ENCODE results near the gene KIF5C. TPM values are rescaled to one million over a fixed set of nuclear protein-coding genes. Genes with fewer than 3 reads are reported as not detected.

Gene KIF5C
- total RNA-seq, 1 donor from 2014 or later = 26.8 TPM

DNA sequence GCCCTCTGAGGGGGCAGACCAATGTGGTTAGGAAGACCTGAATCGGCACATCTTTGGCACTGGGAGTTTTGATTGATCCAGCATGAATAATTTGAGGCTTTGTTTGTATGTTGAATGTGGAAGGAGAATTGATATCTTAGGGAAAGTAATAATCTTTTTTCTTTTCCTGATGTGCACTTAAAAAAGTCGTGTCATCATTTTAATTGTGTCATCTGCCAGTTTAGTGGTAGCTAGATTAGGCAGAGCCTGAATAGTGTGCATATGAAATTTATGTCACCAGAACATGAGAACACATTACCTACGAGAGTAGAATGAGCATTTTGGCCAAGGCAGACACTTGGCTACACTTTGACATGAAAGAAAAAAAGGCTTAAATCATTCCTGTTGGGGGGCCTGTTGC is 79.5 kb downstream of the KIF5C start:
- H3K36me3 Mint-ChIP-seq (ENCODE audit: insufficient read depth) = peaks cover 13% of the 10 kb centered on the region
- no peaks in the 10 kb centered on the region for H3K27me3 Mint-ChIP-seq
- DNase-seq (ENCODE audit: low spot score, unreplicated experiment) = no peak
- TF ChIP-seq, protein P1, sequence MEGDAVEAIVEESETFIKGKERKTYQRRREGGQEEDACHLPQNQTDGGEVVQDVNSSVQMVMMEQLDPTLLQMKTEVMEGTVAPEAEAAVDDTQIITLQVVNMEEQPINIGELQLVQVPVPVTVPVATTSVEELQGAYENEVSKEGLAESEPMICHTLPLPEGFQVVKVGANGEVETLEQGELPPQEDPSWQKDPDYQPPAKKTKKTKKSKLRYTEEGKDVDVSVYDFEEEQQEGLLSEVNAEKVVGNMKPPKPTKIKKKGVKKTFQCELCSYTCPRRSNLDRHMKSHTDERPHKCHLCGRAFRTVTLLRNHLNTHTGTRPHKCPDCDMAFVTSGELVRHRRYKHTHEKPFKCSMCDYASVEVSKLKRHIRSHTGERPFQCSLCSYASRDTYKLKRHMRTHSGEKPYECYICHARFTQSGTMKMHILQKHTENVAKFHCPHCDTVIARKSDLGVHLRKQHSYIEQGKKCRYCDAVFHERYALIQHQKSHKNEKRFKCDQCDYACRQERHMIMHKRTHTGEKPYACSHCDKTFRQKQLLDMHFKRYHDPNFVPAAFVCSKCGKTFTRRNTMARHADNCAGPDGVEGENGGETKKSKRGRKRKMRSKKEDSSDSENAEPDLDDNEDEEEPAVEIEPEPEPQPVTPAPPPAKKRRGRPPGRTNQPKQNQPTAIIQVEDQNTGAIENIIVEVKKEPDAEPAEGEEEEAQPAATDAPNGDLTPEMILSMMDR (IDR thresholded peaks at IDR 0.05; ENCODE audit: unreplicated experiment) = no peak
- H3K4me1 Mint-ChIP-seq (ENCODE audit: low read depth) = peaks cover 5% of the 10 kb centered on the region
- no peak overlapping the region for H3K4me3 Mint-ChIP-seq (ENCODE audit: low read depth)
- no peaks in the 10 kb centered on the region for H3K9me3 Mint-ChIP-seq (ENCODE audit: low read depth)
- H3K27ac Mint-ChIP-seq = peak overlapping the region; percentile 31

- TF ChIP-seq, protein P1 (IDR thresholded peaks at IDR 0.05; ENCODE audit: unreplicated experiment) = no peak
- Mint-ChIP-seq H3K27ac (no peak overlapping the region), H3K36me3 (ENCODE audit: insufficient read depth) (peaks cover 9% of the 10 kb centered on the region), H3K27me3 (no peaks in the 10 kb centered on the region), H3K9me3 (ENCODE audit: low read depth) (no peaks in the 10 kb centered on the region), H3K4me1 (ENCODE audit: low read depth) (peaks cover 5% of the 10 kb centered on the region), H3K4me3 (ENCODE audit: low read depth) (no peak overlapping the region)
- no peak for DNase-seq (ENCODE audit: low spot score, unreplicated experiment)
These were observed 80.8 kb downstream of the KIF5C start for GRCh38 chr2:148955798-148956197.

GRCh38 chr2:148957023-148957422 is 82.0 kb downstream of the KIF5C start:
- no peak overlapping the region for H3K27ac Mint-ChIP-seq
- TF ChIP-seq, protein P1 (IDR thresholded peaks at IDR 0.05; ENCODE audit: unreplicated experiment) = no peak
- H3K36me3 Mint-ChIP-seq (ENCODE audit: insufficient read depth) = peaks cover 9% of the 10 kb centered on the region
- H3K4me3 Mint-ChIP-seq (ENCODE audit: low read depth) = no peak overlapping the region
- no peaks in the 10 kb centered on the region for H3K27me3 Mint-ChIP-seq
- no peak for DNase-seq (ENCODE audit: low spot score, unreplicated experiment)
- H3K4me1 Mint-ChIP-seq (ENCODE audit: low read depth) = peaks cover 5% of the 10 kb centered on the region
- no peaks in the 10 kb centered on the region for H3K9me3 Mint-ChIP-seq (ENCODE audit: low read depth)

GRCh38 chr2:148959745-148960144 is 84.7 kb downstream of the KIF5C start:
- Mint-ChIP-seq H3K36me3 (ENCODE audit: insufficient read depth) (peaks cover 14% of the 10 kb centered on the region), H3K4me3 (ENCODE audit: low read depth) (no peak overlapping the region), H3K4me1 (ENCODE audit: low read depth) (no peaks in the 10 kb centered on the region), H3K27me3 (no peaks in the 10 kb centered on the region), H3K9me3 (ENCODE audit: low read depth) (no peaks in the 10 kb centered on the region), H3K27ac (no peak overlapping the region)
- no peak for DNase-seq (ENCODE audit: low spot score, unreplicated experiment)
- TF ChIP-seq, protein P1 (IDR thresholded peaks at IDR 0.05; ENCODE audit: unreplicated experiment) = no peak

DNA sequence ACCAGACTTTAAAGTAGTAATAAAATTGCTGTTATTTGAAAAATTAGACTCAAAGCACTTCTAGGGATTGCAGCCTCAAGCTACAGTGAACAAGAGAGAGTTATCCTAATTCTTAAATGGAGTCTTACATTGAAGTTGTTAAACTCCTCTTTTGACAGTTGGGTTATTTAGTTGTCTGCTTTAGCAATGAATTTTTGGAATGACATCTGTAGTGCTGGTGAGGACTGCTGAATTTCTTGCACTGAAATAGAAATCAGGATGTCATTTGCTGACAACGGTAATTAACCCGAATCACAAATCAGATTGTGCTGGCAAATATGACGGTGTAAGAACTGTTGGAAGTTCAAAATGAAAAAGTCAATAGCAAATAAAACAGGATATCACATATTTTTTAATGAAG is 85.5 kb downstream of the KIF5C start:
- no peaks in the 10 kb centered on the region for H3K4me1 Mint-ChIP-seq (ENCODE audit: low read depth)
- H3K4me3 Mint-ChIP-seq (ENCODE audit: low read depth) = no peak overlapping the region
- no peak overlapping the region for H3K27ac Mint-ChIP-seq
- no peak for DNase-seq (ENCODE audit: low spot score, unreplicated experiment)
- TF ChIP-seq, protein P1 (IDR thresholded peaks at IDR 0.05; ENCODE audit: unreplicated experiment) = no peak
- H3K36me3 Mint-ChIP-seq (ENCODE audit: insufficient read depth) = peaks cover 14% of the 10 kb centered on the region
- H3K27me3 Mint-ChIP-seq = no peaks in the 10 kb centered on the region
- no peaks in the 10 kb centered on the region for H3K9me3 Mint-ChIP-seq (ENCODE audit: low read depth)

Measured in progenitor cell of endocrine pancreas (in vitro differentiated cells).